SH-SY5Y (cell line): ENCODE measurements around the gene DPP10.

ENCODE experiments used
- GATA2 ChIP-seq: IDR thresholded peaks from 2 replicates; pipeline ENCODE4 v1.6.1; 2011; ENCODE audit warnings: mild to moderate bottlenecking, low read depth, low read length
- GATA3 ChIP-seq: IDR thresholded peaks from 2 replicates; pipeline ENCODE4 v1.6.1; 2011; ENCODE audit warnings: low read depth, mild to moderate bottlenecking, low read length, moderate library complexity

- TF ChIP-seq GATA2 (no peak), GATA3 (no peak)
Observed at GRCh38 chr2:115094441-115094840, 652.0 kb downstream of the DPP10 start.
